Nephron progenitor cell (in vitro differentiated cells): ENCODE measurements around the gene TTC27.

Experiments
- DNase-seq: peaks from one replicate; pipeline ENCODE4 v3.0.0; 2021
- H3K27ac Mint-ChIP-seq: 2 replicates; pipeline ENCODE4 v1.8.0; 2021; ENCODE audit warnings: mild to moderate bottlenecking, moderate library complexity, mixed read lengths
- H3K27me3 Mint-ChIP-seq: 2 replicates; pipeline ENCODE4 v1.8.0; 2021; ENCODE audit warnings: mild to moderate bottlenecking, low read depth, mixed read lengths; ENCODE audit not compliant: poor library complexity
- H3K36me3 Mint-ChIP-seq: 2 replicates; pipeline ENCODE4 v1.8.0; 2021; ENCODE audit warnings: low read depth, mixed read lengths
- H3K4me1 Mint-ChIP-seq: 2 replicates; pipeline ENCODE4 v1.8.0; 2021; ENCODE audit warnings: mixed read lengths
- H3K4me3 Mint-ChIP-seq: 2 replicates; pipeline ENCODE4 v1.8.0; 2021; ENCODE audit warnings: mild to moderate bottlenecking, moderate library complexity, mixed read lengths
- H3K9me3 Mint-ChIP-seq: 2 replicates; pipeline ENCODE4 v1.8.0; 2021; ENCODE audit warnings: mild to moderate bottlenecking, moderate library complexity, mixed read lengths
- TF ChIP-seq, protein P1 (sequence below): fragments of 200-600 bp; sonication (generic); IDR thresholded peaks from 2 replicates; pipeline ENCODE4 v1.5.0; 2021; ENCODE audit warnings: antibody characterized with exemption

The TTC27 gene

DNA sequence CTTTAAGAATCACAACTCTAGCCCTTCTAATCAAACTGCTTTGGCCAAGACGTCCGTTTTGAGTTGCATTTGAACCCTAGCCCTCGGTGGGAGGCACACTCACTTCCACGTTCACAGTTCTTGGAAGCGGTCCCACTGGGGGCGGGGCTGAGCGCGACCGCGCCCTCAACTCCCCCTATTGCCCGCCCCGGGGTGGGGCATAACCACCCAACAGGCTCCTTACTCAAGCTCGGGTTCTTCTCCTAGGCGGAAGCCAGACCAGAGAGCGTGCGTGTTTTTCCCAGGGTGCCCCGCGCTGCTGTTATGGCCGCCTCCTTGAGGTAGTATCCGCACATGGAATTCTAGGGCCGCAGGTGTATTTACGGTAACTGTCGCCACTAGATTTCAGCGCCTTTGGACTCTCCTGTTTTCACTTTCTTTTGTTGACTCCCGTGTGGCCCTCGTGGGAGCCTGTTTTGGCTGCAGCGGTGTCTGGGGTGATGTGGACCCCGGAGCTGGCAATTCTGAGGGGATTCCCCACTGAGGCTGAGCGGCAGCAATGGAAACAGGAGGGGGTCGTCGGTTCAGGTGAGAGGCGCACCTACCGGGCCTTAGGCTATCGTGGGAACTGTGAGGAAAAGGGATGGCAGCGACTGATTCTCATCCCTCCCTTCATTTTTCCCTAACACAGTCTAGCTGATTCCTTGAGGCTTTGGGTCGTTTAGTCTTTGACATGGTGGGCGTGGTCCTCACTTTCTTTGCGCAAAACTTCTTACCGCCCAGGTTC, at the start of gene TTC27:
TTC27 (plus strand) TSS at position 237 of the 766 bp plus-strand sequence; CDS start at position 480, 243 bp downstream.
- Mint-ChIP-seq H3K27ac (peak within 1 kb of the TSS; percentile 68), H3K4me3 (peak within 1 kb of the TSS; percentile 93), H3K36me3 (peaks cover 9% of the 10 kb centered on the region), H3K27me3 (peaks cover 12% of the 10 kb centered on the region), H3K9me3 (no peaks in the 10 kb centered on the region), H3K4me1 (peaks cover 29% of the 10 kb centered on the region)
- peak; percentile 90 for DNase-seq
- TF ChIP-seq, protein P1, sequence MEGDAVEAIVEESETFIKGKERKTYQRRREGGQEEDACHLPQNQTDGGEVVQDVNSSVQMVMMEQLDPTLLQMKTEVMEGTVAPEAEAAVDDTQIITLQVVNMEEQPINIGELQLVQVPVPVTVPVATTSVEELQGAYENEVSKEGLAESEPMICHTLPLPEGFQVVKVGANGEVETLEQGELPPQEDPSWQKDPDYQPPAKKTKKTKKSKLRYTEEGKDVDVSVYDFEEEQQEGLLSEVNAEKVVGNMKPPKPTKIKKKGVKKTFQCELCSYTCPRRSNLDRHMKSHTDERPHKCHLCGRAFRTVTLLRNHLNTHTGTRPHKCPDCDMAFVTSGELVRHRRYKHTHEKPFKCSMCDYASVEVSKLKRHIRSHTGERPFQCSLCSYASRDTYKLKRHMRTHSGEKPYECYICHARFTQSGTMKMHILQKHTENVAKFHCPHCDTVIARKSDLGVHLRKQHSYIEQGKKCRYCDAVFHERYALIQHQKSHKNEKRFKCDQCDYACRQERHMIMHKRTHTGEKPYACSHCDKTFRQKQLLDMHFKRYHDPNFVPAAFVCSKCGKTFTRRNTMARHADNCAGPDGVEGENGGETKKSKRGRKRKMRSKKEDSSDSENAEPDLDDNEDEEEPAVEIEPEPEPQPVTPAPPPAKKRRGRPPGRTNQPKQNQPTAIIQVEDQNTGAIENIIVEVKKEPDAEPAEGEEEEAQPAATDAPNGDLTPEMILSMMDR = no peak

DNA sequence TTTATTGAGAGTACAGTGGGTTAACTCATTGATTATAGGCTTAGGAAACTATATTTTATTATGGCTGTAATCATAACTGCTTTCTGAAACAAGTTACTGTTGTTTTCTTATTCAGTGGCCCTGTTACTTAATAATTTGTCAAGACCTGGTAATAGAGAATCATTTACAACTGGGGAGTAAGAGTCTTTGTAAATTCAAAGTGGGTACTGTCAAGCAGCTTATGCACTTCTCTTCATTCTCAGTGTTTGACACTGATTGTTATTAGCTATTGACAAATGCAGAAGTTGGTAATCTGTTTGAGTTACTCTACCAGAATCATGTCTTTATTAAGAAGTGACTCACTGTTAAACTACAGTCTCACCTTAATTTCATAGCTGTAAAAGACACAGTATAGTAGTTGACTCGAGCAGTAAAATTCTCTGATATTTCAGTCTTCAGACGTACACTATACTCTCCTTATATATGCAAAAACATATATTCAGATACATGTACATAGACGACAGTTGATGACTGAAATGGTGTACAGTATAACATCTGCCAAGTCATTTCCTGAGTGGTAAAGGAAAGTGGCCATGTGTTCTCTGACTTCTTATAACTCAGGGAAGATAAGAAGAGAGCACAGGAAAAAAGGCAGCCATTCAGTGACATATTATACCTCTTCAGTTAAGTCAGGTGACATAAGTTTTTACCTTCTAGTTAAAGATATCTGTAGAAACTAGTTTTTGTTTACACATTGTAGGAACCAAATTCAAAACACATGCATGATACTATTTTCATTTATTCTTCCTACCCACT, 36.0 kb upstream of the TTC27 start:
- Mint-ChIP-seq H3K4me1 (no peaks in the 10 kb centered on the region), H3K36me3 (peaks cover 19% of the 10 kb centered on the region), H3K27ac (no peak overlapping the region), H3K9me3 (no peaks in the 10 kb centered on the region), H3K27me3 (peaks cover 4% of the 10 kb centered on the region), H3K4me3 (no peak overlapping the region)
- no peak for DNase-seq
- TF ChIP-seq, protein P1 = no peak

DNA sequence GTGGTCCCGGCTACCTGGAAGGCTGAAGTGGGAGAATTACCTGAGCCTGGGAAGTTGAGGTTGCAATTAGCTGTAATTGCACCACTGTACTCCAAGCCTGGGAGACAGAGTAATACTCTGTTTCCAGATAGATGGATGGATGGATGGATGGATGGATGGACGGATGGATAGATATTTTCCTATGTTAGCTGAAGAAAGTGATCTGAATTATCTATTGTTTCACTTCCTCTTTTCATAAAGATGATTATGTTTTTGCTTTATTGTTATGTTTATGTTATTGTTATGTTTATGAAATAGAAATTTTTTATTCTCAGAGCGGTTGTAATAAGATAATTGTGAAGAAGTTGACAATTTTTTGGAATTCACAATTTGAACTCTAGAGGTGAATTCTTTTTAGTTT, 33.3 kb upstream of the TTC27 start:
- TF ChIP-seq, protein P1 = no peak
- DNase-seq = no peak
- Mint-ChIP-seq H3K36me3 (peaks cover 21% of the 10 kb centered on the region), H3K9me3 (no peaks in the 10 kb centered on the region), H3K27ac (peak overlapping the region; percentile 82), H3K4me3 (no peak overlapping the region), H3K4me1 (no peaks in the 10 kb centered on the region), H3K27me3 (no peaks in the 10 kb centered on the region)

DNA sequence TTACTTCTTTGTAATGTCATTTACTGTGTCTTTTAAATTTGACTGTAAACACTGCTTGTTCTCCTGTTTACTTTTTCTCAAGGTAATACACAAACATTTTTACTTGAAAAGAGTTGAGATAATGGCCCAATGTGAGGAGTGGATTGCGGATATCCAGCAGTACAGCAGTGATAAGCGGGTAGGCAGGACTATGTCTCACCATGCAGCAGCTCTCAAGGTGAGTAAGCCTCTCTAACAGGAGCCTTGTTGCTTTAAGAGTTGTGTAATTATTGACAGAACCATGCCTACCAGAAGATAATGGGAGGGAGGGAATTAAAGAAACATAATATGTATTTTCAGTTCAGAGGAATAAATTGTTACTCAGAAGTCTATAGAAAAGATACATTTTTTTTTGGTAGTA, 16.5 kb upstream of the TTC27 start:
- no peaks in the 10 kb centered on the region for H3K9me3 Mint-ChIP-seq
- DNase-seq = no peak
- no peak overlapping the region for H3K4me3 Mint-ChIP-seq
- H3K27ac Mint-ChIP-seq = peak overlapping the region; percentile 16
- TF ChIP-seq, protein P1 = no peak
- H3K4me1 Mint-ChIP-seq = no peaks in the 10 kb centered on the region
- H3K27me3 Mint-ChIP-seq = no peaks in the 10 kb centered on the region
- peaks cover 76% of the 10 kb centered on the region for H3K36me3 Mint-ChIP-seq

DNA sequence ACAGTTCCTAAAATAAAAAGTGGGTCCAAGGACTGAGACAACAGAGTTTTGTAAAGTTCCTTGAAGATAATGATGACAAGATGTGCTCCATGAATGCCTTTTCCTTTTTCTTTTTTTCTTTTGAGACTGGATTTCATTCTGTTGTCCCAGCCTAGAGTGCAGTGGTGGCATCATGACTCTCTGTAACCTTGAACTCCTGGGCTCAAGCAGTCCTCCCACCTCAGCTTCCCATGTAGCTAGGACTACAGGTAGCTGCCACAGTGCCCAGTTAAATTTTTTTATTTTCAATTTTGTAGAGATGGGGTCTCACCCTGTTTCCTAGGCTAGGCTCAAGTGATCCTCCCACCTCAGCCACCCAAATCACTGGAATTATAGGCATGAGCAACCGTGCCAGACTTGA, 16.1 kb upstream of the TTC27 start:
- peaks cover 72% of the 10 kb centered on the region for H3K36me3 Mint-ChIP-seq
- no peaks in the 10 kb centered on the region for H3K9me3 Mint-ChIP-seq
- H3K4me1 Mint-ChIP-seq = no peaks in the 10 kb centered on the region
- TF ChIP-seq, protein P1 = no peak
- DNase-seq = no peak
- no peak overlapping the region for H3K27ac Mint-ChIP-seq
- H3K27me3 Mint-ChIP-seq = no peaks in the 10 kb centered on the region
- no peak overlapping the region for H3K4me3 Mint-ChIP-seq
